Cardiac muscle cell (in vitro differentiated cells and primary cell): ENCODE data around the gene ARPC2. TPM values are rescaled to one million over a fixed set of nuclear protein-coding genes. Genes with fewer than 3 reads are reported as not detected.
"Not testable (repeated sequence)": the region's sequence is repeated elsewhere in the genome, so short reads cannot be mapped to it uniquely, and the experiment has no call there.

Source experiments
- DNase-seq, 2 donors: peaks; one replicate each; pipeline versions ENCODE4 v3.0.0 to v3.0.0-alpha.2; 2010 to 2017; ENCODE audit warnings: low read depth in 1 of 2, low spot score in 1 of 2
- H3K27ac ChIP-seq: fragments of 200-600 bp; sonication (generic); 2 replicates; pipeline ENCODE4 v1.5.1; 2016
- H3K27me3 ChIP-seq: fragments of 200-600 bp; sonication (generic); 2 replicates; pipeline ENCODE4 v1.6.0; 2016; ENCODE audit warnings: control low read depth
- H3K36me3 ChIP-seq: fragments of 200-600 bp; sonication (generic); 2 replicates; pipeline ENCODE4 v1.5.1; 2016; ENCODE audit warnings: control low read depth
- H3K4me1 ChIP-seq: fragments of 200-600 bp; sonication (generic); 2 replicates; pipeline ENCODE4 v1.8.1; 2017; ENCODE audit warnings: low read depth, mild to moderate bottlenecking, mixed run types
- H3K4me3 ChIP-seq: fragments of 200-600 bp; sonication (generic); 2 replicates; pipeline ENCODE4 v1.5.1; 2016; ENCODE audit warnings: mild to moderate bottlenecking
- H3K9me3 ChIP-seq: fragments of 200-600 bp; sonication (generic); 2 replicates; pipeline ENCODE4 v1.5.1; 2017; ENCODE audit warnings: low read depth, mild to moderate bottlenecking, control low read depth
- polyA plus RNA-seq: library from polyadenylated mRNA; unstranded; fragments of >200 nt; fragmentation: Nextera tagmentation; extraction: Ambion mirVana; gene quantifications from 2 replicates; pipeline ENCODE4 v1.2.1, GENCODE V29; 2016
- total RNA-seq: library from RNA; depleted of rRNA; stranded (reverse); fragments of >200 nt; gene quantifications from 2 replicates; pipeline ENCODE4 v1.2.3, GENCODE V29; 2016
- TF ChIP-seq, protein P1 (sequence below): IDR thresholded peaks from 2 replicates; pipeline ENCODE4 v1.5.1; 2012; ENCODE audit warnings: low read depth, mild to moderate bottlenecking, low read length

ARPC2 gene
- total and polyA plus RNA-seq, 2 experiments from 2014 or later, result 223 to 442 TPM

DNA sequence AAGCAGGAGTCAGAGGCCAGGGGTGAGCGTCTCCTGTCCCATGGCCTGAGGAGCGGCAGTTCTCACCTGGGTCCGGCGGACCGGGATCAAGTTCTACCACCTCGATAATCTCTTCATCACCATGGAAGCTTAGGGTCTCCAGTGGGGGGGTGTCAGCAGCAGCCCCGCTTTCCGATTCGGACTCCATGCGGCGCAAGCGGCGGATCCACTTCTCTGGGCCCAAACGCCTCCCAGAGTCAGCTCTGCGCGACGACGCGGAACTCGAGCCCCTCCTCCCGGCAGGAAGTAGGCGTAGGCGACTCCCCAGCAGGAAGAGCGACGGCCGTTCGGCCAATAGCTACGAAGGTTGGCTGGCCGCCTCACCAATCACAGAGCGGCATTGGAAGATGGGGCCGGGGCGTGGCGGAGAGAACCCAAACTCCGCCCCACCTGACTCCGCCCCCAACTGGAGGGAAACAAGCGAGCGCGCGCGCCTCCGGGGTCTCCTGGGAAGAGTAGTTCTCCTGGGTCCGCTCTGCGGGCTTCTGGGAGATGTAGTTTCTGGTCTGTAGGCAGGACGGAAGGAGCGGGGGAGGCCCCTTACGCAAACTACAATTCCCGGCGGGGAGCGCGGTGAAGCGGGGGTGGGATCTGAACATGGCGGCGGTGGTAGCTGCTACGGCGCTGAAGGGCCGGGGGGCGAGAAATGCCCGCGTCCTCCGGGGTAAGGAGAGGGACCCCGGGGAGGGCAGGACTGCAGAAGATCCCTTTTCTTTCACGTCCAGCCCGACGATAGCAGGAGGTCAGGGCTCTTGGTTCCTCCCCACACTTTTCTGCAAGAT is 53.1 kb downstream of the ARPC2 start, which contains the start of the genes AAMP and PNKD:
Gene AAMP, minus strand, starts transcription at position 238 of the 821 bp plus-strand sequence. Its CDS starts 51 bp downstream, at position 187.
Gene PNKD, plus strand, starts transcription at position 620 of the 821 bp plus-strand sequence. Its CDS starts 17 bp downstream, at position 637.
- TF ChIP-seq, protein P1, sequence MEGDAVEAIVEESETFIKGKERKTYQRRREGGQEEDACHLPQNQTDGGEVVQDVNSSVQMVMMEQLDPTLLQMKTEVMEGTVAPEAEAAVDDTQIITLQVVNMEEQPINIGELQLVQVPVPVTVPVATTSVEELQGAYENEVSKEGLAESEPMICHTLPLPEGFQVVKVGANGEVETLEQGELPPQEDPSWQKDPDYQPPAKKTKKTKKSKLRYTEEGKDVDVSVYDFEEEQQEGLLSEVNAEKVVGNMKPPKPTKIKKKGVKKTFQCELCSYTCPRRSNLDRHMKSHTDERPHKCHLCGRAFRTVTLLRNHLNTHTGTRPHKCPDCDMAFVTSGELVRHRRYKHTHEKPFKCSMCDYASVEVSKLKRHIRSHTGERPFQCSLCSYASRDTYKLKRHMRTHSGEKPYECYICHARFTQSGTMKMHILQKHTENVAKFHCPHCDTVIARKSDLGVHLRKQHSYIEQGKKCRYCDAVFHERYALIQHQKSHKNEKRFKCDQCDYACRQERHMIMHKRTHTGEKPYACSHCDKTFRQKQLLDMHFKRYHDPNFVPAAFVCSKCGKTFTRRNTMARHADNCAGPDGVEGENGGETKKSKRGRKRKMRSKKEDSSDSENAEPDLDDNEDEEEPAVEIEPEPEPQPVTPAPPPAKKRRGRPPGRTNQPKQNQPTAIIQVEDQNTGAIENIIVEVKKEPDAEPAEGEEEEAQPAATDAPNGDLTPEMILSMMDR, result peak; percentile 8
- peaks cover 37% of the 10 kb centered on the region for H3K36me3 ChIP-seq
- H3K4me1 ChIP-seq, result peaks cover 10% of the 10 kb centered on the region
- H3K27me3 ChIP-seq, result no peaks in the 10 kb centered on the region
- peak within 1 kb of the TSS; percentile 71 for H3K4me3 ChIP-seq
- H3K9me3 ChIP-seq, result no peaks in the 10 kb centered on the region
- DNase-seq, result peak; percentile 100
- peak within 1 kb of the TSS; percentile 81 for H3K27ac ChIP-seq

DNA sequence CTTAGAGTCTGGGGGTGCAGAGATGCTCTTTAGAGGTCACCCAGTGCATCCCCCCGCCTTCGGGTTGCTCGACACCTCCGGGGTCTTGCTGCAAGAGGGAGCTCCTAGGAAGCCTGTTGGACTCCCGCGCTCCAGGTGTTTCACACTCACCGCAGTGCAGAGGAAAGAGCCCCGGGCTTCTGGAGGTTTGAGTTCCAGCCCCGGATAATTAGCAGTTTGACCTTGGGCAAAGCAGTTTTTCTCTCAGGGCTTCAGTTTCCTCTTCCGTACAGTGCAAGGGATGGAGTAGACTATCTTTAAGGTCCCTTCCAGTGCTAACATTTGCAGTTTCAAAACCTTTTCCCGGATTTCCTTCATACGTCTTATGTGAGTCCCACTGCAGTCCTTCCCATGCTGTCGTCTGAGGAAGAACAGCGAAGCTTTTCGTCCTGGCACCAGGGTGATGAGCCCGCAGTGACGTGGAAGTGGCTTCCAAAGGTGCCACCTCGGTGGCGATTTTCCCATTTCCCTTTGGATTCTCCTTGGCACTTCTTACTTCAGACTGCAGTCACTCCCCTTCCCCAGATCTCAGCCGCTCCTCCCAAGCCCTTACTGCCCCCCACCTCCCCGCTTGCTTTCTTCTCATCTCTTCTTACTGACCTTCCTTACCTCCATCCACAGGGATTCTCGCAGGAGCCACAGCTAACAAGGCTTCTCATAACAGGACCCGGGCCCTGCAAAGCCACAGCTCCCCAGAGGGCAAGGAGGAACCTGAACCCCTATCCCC is 53.9 kb downstream of the ARPC2 start:
- Histone ChIP-seq H3K36me3 (peaks cover 36% of the 10 kb centered on the region), H3K27ac (no peak overlapping the region), H3K4me1 (peaks cover 10% of the 10 kb centered on the region), H3K4me3 (peak overlapping the region; percentile 71), H3K27me3 (no peaks in the 10 kb centered on the region), H3K9me3 (no peaks in the 10 kb centered on the region)
- TF ChIP-seq, protein P1, result no peak
- no peak for DNase-seq

DNA sequence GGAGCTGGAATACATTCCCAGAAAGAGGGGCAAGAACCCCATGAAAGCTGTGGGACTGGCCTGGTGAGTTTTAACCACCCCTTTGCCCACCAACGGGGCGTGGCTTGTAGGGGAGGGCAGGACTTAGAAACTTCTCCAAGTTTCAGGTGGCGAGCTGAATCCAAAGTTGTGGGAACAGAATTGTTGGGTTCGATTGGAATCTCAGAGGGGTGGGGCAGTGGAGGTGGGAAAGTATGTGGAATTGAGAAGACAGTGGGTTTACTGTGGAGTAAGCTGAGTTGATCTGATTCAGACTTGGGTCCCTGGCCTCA is 54.5 kb downstream of the ARPC2 start:
- no peak overlapping the region for H3K27ac ChIP-seq
- peaks cover 10% of the 10 kb centered on the region for H3K4me1 ChIP-seq
- H3K27me3 ChIP-seq, result no peaks in the 10 kb centered on the region
- peak overlapping the region; percentile 71 for H3K4me3 ChIP-seq
- TF ChIP-seq, protein P1, result no peak
- peaks cover 31% of the 10 kb centered on the region for H3K36me3 ChIP-seq
- no peaks in the 10 kb centered on the region for H3K9me3 ChIP-seq
- no peak for DNase-seq

DNA sequence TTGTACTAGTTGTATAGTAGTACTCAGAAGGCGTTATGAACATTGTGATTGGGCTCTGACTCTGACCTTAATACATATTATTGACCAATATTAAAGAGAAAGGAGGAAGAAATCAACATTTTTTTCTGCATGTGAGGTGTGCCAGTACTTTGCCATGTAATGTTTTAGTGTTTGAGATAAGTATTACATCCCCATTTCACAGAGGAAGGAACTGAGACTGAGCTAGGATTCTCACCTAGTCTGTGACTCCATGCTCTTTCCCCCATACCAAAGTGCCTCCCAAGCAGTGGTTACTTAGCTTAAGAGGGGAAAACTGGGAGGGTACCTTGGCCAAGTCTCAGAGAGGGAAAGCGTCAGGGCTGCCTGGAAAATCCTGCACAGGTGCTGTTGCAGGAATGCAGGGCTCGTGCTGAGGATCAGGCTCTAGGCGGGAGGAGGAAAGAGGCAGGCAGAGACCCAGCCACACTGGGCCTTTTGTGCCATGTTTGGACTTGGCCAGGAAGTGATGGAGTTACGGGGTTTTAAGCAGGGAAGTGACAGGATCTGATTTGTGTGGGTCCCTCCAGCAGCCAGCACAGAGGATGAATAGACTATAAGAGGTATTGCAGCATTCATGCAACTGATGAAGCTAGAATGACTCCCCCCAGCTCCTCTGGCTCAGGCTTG is 55.0 kb downstream of the ARPC2 start:
- DNase-seq, result no peak
- no peaks in the 10 kb centered on the region for H3K9me3 ChIP-seq
- TF ChIP-seq, protein P1, result no peak
- no peaks in the 10 kb centered on the region for H3K27me3 ChIP-seq
- peaks cover 10% of the 10 kb centered on the region for H3K4me1 ChIP-seq
- H3K4me3 ChIP-seq, result peak overlapping the region; percentile 71
- H3K27ac ChIP-seq, result peak overlapping the region; percentile 5
- peaks cover 31% of the 10 kb centered on the region for H3K36me3 ChIP-seq

DNA sequence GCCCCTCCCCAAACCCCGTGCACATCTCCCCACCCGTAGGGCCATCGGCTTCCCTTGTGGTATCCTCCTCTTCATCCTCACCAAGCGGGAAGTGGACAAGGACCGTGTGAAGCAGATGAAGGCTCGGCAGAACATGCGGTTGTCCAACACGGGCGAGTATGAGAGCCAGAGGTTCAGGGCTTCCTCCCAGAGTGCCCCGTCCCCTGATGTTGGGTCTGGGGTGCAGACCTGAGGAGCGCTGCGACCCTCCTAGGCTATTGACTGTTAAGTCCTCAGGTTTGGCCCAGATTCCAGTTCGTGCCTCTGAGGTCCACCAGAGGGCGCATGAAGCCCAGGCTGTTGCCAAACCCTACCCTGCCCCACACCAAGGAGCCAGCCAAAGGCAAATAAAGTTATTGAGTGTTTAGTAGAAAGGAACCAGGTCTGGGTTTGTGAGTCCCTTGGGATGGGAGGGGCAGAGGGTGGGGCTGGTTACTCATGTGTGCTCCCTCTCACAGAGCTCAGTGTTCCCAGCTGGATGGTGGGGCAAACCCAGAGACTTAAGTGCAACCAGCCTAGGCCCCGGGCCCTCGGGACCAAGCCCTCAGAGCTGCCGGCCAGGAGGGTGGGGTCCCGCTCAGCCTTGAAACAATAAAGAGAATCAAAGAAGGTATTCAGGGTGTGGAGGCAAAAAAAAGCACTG is 55.7 kb downstream of the ARPC2 start:
- Histone ChIP-seq H3K4me1 (peaks cover 10% of the 10 kb centered on the region), H3K4me3 (no peak overlapping the region), H3K36me3 (peaks cover 25% of the 10 kb centered on the region), H3K27me3 (no peaks in the 10 kb centered on the region), H3K9me3 (no peaks in the 10 kb centered on the region), H3K27ac (peak overlapping the region; percentile 5)
- peak; percentile 83 to 93 for DNase-seq
- TF ChIP-seq, protein P1, result peak; percentile 92

DNA sequence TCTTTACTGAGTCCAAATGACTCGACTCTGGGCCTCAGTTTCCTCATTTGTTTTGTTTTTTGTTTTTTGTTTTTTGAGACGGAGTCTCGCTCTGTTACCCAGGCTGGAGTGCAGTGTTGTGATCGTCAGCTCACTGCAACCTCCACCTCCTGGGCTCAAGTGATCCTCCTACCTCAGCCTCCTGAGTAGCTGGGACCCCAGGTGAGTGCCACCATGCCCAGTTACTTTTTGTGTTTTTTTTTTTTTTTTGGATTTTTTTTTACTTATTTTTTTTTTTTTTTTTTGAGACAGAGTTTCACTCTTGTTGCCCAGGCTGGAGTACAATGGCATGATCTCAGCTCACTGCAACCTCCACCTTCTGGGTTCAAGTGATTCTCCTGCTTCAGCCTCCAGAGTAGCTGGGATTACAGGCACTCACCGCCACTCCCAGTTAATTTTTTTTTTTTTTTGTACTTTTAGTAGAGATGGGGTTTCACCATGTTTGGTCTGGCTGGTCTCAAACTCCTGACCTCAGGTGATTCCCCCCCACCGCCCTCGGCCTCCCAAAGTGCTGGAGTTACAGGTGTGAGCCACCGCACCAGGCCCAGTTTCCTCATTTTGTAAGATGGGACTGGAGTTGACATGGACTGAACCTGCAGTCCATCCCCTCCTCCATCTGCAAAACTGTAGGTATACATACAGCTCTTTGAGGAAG is 56.4 kb downstream of the ARPC2 start:
- not testable (repeated sequence) for H3K27me3 ChIP-seq, H3K4me1 ChIP-seq, H3K4me3 ChIP-seq, H3K27ac ChIP-seq, H3K9me3 ChIP-seq, DNase-seq
- peaks cover 24% of the 10 kb centered on the region for H3K36me3 ChIP-seq
